ENCODE measurements around the gene COPE.

The COPE gene

DNA sequence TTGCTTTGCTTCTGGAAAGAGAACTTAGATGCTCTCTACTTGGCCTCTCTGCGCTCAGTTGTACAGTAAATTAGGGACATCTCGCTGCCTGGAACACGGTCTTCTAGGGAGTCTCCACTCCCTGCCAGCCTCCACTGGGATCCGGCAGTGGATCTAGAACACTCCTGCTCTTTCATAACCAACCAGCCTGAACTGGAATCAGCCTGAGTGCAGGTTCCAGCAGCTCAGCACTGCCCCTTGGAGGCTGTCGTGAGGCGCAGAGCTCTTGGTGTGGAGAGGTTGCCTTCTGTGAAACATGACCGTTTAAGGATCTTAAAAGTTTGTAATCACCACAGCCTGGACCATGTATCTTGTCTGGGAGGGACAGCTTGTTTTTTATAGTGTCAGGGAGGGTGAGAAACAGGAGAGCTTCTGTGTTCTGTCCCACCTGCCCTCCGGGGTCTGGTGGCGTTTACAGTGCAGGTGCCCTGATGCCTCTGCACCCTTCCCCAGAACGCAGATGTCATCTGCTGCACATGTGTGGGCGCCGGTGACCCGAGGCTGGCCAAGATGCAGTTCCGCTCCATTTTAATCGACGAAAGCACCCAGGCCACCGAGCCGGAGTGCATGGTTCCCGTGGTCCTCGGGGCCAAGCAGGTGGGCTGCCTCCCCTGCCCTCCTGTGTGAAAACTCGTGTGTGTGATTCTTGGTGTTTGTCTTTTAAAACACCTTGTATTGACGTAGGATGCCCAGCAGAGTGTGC, 62.6 kb downstream of the COPE start:
- DNase-seq (ENCODE audit: low spot score), result no peak
- in situ Hi-C loops (cut with MboI; ENCODE audit: low pct_unique_long_range_greater_than_20kb, low sequenced_read_pairs, unreplicated experiment), result no loop called here
- TF ChIP-seq, protein P1, sequence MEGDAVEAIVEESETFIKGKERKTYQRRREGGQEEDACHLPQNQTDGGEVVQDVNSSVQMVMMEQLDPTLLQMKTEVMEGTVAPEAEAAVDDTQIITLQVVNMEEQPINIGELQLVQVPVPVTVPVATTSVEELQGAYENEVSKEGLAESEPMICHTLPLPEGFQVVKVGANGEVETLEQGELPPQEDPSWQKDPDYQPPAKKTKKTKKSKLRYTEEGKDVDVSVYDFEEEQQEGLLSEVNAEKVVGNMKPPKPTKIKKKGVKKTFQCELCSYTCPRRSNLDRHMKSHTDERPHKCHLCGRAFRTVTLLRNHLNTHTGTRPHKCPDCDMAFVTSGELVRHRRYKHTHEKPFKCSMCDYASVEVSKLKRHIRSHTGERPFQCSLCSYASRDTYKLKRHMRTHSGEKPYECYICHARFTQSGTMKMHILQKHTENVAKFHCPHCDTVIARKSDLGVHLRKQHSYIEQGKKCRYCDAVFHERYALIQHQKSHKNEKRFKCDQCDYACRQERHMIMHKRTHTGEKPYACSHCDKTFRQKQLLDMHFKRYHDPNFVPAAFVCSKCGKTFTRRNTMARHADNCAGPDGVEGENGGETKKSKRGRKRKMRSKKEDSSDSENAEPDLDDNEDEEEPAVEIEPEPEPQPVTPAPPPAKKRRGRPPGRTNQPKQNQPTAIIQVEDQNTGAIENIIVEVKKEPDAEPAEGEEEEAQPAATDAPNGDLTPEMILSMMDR (IDR thresholded peaks at IDR 0.05; ENCODE audit: extremely low read depth, insufficient read depth, missing control alignments), result peak; percentile 33

- TF ChIP-seq, protein P1 (IDR thresholded peaks at IDR 0.05; ENCODE audit: extremely low read depth, insufficient read depth, missing control alignments), result no peak
- in situ Hi-C loops (cut with MboI; ENCODE audit: low pct_unique_long_range_greater_than_20kb, low sequenced_read_pairs, unreplicated experiment), result no loop called here
- DNase-seq (ENCODE audit: low spot score), result no peak
These were observed 63.4 kb downstream of the COPE start for GRCh38 chr19:18855647-18856384.

DNA sequence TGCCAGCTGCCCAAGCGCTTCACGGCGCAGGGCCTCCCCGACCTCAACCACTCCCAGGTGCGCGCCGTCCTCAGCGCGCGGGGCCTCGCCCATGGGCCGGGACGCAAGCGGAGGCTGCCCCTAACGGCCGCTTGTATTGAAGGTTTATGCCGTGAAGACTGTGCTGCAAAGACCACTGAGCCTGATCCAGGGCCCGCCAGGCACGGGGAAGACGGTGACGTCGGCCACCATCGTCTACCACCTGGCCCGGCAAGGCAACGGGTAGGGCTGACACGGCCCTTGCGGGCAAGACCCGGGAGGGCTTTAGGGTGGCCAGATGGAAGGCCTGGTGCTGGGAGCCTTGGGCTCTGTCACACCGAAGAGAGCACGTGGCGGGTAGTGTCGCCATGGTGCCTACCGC, 64.2 kb downstream of the COPE start:
- DNase-seq (ENCODE audit: low spot score), result no peak

DNA sequence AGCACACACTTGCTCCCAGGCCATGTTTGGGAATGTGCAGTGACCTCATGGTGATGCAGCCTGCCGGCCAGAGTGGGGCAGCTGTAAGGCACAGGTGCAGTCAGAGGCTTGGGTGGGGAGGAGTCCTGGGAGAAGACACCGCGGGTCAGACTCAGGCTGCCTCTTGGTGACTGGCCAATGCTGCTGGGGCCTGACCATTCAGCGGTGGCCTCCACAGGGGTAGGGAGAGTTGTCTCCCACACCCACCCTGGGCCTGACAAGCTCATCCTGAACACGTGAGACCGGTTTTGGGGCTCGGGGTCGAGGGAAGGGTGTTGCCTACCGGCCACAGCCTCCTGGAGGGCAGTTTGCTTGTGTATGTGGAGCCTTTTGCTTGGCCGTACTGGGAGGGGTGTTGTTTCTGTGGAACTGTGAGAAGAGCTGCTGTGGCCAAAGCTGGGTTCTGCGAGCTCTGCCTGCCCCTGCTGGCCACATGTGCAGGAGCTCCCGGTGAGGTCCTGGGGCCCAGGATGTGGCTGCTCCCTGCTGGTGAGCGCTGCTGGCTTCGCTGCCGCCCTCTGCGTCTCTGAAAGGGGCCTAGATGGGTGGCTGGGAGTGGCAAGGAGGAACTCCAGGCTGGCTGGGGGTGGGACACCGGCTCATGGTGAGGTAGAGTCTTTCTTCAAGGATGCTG, 65.3 kb downstream of the COPE start:
- in situ Hi-C loops (cut with MboI; ENCODE audit: low pct_unique_long_range_greater_than_20kb, low sequenced_read_pairs, unreplicated experiment), result no loop called here
- DNase-seq (ENCODE audit: low spot score), result no peak
- TF ChIP-seq, protein P1 (IDR thresholded peaks at IDR 0.05; ENCODE audit: extremely low read depth, insufficient read depth, missing control alignments), result peak; percentile 18

More for the DNA sequence above, 64.2 kb downstream of the COPE start:
- TF ChIP-seq, protein P1 (IDR thresholded peaks at IDR 0.05; ENCODE audit: extremely low read depth, insufficient read depth, missing control alignments), result no peak
- in situ Hi-C loops (cut with MboI; ENCODE audit: low pct_unique_long_range_greater_than_20kb, low sequenced_read_pairs, unreplicated experiment), result no loop called here

DNA sequence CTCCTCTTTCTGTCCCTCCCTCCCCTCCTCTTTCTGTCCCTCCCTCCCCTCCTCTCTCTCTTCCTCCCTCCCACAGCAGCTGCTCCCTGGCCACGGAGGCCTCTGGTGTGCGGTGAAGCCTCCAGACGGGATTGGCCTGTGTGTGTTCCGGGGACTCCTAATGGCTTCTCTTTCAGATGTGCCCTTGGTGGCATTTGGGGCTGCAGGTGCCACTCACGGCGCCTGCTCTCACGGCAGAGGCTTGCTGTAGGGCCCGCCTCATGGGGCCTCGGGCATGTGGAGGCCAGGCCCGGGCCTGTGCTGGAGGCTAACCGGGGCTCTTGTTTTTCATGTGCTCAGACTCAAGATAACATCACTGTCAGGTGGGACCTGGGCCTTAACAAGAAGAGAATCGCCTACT, 66.5 kb downstream of the COPE start:
- no peak for DNase-seq (ENCODE audit: low spot score)
- TF ChIP-seq, protein P1 (IDR thresholded peaks at IDR 0.05; ENCODE audit: extremely low read depth, insufficient read depth, missing control alignments), result no peak
- in situ Hi-C loops (cut with MboI; ENCODE audit: low pct_unique_long_range_greater_than_20kb, low sequenced_read_pairs, unreplicated experiment), result no loop called here

GRCh38 chr19:18851673-18852325, 67.4 kb downstream of the COPE start:
- in situ Hi-C loops (cut with MboI; ENCODE audit: low pct_unique_long_range_greater_than_20kb, low sequenced_read_pairs, unreplicated experiment), result no loop called here
- TF ChIP-seq, protein P1 (IDR thresholded peaks at IDR 0.05; ENCODE audit: extremely low read depth, insufficient read depth, missing control alignments), result no peak
- no peak for DNase-seq (ENCODE audit: low spot score)
